NCI-H526 (cell line): ENCODE results near the gene P2RY12.
"Not testable (repeated sequence)": the region's sequence is repeated elsewhere in the genome, so short reads cannot be mapped to it uniquely, and the experiment has no call there.

Experiments used
- DNase-seq, 2 experiments: peaks; one replicate each; lab custom pipeline; 2025; lab: John Stamatoyannopoulos, UW

The P2RY12 gene

DNA sequence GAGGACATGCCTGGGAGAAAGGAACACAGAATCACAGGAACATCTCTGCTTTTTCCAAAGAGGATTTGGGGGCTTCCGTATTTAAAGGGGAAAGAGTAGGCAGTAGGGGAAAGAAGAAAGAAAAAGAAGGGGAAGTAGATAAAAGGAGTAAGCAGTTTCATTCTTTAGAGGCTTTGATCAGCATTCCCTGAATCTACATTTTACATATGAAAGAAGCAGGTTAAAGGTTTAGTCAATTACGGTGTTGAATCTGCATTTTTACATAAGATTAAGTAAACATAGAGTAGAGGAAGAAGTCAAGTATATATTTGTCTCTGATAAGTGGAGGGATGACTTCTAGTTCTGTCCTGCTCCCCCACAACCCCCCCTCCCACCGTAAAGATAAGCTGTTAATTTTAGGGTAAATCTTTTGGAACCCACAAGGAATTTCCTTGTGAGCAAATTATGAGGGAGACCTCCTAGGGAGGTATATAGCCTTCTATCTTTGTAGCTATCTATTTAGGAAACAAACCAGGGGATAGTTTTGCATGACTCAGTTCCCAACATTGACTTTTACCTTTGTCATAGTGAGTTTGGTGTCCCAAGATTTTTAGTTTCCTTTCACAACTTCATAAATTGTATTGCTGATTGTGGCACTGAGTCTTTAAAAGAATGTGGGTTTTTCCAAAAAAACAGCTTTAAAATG is 8.7 kb upstream of the P2RY12 start:
- no peak for DNase-seq

DNA sequence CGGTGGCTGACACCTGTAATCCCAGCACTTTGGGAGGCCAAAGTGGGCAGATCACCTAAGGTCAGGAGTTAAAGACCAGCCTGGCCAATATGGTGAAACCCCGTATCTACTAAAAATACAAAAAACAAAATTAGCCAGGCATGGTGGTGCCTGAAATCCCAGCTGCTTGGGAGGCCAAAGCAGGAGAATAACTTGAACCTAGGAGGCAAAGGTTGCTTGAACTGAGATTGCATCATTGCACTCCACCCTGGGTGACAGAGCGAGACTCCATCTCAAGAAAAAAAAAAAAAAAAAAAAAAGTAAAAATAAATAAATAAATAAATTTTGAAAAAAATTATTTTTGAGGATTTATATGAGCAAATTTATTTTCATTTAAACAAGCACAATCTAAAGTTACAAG is 7.6 kb upstream of the P2RY12 start:
- not testable (repeated sequence) for DNase-seq

DNA sequence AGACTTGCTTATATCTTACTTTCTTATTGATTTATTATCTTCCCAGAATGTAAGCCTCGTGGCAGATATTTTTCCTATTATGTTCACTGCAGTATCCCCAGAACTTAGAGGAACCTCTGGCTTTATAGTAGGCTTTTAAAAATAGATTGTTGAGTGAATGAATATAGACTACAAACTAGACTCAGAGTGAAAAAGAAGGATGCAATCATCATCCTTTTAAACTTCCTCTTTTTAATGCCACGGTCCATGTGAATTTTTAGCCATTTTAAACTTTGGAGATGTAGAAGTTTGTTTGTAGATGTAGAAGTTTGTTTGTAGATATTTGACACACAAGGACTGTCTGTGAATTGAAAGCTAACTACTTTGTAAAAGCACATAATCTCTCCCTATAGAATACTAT is 7.2 kb upstream of the P2RY12 start:
- DNase-seq = no peak

DNA sequence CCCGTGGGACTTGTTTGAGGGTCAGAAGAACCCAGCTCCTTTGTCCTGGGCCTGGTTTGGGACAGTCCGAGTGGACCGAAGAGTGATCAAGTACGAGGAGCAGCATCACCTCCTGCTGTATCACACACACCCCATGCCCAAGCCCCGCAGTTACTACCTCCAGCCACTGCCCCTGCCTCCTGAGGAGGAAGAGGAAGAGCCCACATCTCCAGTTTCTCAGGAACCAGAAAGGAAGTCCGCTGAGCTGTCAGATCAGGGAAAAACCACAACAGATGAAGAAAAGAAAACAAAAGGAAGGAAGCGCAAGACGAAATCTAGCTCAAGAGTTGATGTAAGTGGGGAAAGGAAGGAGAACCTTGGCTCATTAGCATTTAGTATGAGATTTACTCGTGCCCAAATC is 3.3 kb upstream of the P2RY12 start:
- DNase-seq = no peak

GRCh38 chr3:151387432-151387831 is 2.9 kb upstream of the P2RY12 start:
- DNase-seq = no peak

DNA sequence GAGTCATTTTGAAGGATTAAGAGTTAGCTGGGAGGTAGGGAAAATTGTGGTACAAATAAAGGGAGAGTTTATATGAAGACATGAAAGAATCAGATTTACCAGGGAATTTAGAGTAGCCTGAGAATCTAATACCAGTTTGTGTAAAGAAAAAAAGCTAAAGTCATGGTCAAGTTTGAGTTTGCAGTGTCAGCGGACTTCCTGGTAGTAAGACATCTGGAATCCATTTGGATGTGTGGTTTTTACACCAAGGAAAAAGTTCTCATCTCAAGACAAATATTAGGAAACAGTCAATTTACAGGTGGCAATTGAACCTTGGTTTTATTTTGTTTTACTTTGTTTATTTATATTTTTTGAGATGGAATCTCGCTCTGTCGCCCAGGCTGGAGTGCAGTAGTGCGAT is 1.5 kb upstream of the P2RY12 start:
- no peak for DNase-seq

GRCh38 chr3:151383956-151384355 is 597 bp downstream of the P2RY12 start:
- DNase-seq = no peak

DNA sequence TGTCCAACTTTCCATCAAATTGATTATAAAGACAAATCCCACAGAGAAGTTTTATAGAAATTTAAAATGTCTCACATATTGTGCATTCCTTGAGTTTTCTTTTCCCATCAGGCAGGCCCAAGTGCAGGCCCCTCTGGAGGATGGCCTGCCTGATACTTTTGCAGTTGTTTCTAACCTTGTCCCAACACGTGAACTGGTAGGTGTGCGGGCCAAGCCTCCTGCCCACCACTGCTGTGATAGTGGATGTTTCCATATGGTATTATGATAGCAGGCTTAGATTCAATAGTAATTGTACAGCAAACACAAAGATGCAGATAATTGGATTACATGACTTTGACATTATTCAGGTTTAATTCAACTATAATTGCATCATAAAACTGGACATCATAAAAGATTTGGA is 1.4 kb downstream of the P2RY12 start:
- no peak for DNase-seq

DNA sequence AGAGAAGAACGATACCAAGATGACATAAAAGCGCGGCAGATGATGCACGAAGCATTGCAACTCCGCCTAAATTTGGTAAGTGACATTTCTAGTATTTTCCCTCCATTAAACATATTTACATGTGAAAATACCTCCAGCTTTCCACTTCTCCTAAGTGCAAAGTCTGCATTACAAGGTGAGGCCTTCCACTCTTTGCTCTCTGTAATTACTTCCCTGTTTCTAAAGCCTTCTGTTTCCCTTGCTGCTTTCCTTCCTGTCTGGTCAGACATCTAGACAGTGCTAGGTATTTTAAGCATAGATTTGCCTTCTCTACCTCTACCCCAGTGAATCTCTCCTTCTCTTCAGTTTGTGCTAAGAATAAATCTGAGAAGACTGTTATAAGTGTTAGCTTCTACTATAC is 1.9 kb downstream of the P2RY12 start:
- no peak for DNase-seq

- DNase-seq = peak in 1 of 2 experiments; percentile 41
Observed at GRCh38 chr3:151379083-151379734, 5.3 kb downstream of the P2RY12 start.

DNA sequence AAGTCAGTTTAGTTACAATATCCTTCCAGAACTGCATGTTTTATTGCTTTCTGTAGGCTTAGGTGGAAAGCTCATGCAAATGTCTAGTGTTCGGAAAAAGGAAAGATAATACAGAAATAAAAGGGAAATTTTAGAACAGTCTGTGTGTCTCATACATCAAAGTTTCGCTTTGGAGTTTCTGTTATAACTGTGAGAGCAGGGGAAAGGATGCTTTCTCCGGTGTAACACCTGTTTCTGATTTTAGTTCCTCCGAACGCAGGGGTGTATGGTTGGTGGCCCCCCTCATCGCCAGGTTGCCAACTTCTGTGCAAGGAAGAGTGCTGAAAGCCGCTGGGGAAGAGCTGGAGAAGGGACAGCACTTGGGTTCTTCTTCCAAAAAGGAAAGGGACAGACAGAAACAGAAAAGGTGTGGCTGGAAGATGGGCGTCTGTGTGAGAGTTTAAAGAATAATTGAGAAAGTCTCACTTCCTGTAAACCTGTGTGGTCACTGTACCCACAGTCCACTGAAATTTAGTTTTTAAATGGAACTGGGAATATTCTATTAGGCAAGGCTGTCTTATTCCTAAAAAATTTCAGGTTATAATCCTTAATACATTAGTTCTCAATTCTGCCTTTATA is 6.7 kb downstream of the P2RY12 start:
- no peak for DNase-seq

GRCh38 chr3:151372063-151372820 is 12.3 kb downstream of the P2RY12 start:
- no peak for DNase-seq

- no peak for DNase-seq
Observed at GRCh38 chr3:151371526-151371925, 13.0 kb downstream of the P2RY12 start.

GRCh38 chr3:151367448-151367847 is 17.1 kb downstream of the P2RY12 start:
- no peak for DNase-seq

DNA sequence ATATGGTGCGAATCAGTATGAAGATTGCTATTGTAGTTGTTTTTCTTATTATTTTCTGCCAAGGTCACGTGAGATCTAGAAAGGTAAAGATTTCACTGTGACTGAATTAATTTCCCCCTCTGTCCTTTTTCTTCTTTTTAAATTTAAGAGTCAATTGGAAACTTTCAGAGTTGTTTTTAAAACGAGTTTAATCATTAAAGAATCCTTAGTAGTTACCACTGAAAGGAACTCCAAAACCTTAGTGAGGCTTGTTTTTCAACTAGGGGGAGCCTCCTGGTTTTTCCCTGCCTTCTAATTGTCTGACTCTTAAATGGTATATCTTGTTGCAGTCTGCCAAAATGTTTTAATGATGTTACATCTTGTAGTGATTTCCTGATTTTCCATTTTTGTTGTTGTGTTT is 17.6 kb downstream of the P2RY12 start:
- DNase-seq = no peak

DNA sequence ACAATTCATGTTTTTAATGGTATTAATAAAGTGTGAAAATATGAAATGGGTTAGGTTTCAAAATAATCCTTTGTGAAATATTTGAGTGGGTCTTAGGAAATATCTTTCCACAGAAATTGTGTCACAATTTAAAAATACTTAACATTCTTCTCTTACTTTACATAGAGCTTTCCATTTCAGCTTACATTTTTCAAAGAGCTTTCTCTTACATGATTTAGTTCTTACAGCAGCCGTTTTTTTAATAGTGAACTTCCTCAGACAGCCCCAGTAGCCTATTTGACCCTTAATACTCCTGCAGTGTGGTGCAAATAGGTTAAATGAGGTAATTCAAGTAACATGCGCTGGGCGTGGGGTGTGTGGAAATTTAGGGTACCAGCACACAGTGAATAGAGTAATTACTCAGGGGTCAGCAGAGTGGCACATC is 21.8 kb downstream of the P2RY12 start:
- no peak for DNase-seq

DNA sequence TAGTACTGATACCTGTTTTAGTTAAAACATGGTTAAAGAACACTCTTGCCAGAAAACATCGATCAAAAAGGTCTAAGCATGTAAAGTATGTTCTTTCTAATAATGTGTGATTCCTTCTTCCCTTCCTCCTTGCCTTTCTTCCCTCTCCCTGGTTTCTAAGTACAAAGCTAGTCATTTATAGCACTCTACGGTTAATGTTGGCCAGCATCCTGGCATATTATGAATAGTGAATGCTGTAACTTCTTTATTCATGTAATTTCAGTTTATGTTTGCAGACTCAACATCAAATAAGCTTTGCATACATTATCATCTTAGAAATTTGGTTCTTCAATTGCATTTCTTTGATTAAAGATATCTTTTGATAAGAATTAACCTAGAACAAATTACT is 27.1 kb downstream of the P2RY12 start:
- peak; percentile 32 to 37 for DNase-seq

GRCh38 chr3:151356794-151357462 is 27.6 kb downstream of the P2RY12 start:
- DNase-seq = peak in 1 of 2 experiments; percentile 36

GRCh38 chr3:151351648-151352047 is 32.9 kb downstream of the P2RY12 start:
- no peak for DNase-seq

DNA sequence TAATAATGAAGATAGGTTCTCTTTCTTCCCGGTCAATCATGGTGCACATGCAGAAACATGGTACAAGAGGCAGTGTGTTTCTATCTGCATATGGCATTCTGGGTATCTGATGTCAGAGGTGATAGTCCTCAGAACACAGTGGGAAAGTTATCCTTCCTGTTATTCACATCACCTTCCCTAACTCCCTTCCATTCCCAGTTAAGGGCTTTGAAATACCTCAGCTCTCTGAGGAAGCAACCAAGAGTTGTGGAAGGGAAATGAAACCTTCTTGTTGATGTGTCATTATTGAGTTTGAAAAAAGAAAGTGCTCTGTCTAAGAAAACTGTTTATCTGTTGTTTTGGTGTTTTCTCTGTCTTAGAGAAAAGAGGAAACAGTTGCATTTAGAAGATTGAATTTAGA is 33.3 kb downstream of the P2RY12 start:
- no peak for DNase-seq

DNA sequence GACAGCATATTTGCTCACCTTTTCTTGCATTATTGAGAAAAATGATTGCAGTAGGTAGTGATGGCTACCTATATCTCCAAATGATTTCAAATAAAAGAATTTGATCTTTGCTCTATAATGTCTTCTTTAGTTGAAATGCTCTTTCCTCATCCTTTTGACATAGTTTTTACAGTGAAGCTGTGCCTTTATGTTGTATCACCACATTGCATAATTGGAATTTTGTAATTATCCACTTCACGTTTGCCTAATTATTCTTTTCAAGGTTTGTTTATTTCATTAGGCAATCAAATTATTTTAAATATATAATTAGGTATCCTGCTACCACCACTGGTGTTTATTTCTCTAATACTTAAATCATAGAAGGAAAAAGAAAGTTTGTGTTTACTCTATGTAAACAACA is 33.9 kb downstream of the P2RY12 start:
- DNase-seq = no peak

DNA sequence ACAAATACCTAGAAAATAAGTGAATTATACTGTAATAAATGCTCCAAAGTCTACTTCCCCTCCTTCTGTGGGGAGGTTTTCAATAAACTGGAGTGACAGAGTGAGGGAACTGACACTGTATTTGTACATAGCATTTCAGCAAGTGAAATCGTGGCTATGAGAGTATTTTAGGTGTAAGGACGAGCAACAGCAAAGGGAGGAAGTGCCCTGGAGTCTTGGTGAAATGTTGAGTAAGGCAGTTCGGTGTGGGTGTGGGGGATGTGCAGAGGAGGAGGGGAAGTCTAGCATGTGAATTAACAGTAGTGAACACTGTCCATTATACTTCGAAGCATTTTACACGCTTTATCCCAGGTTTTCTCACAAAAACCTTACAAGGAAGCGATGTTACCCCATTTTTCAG is 37.1 kb downstream of the P2RY12 start:
- DNase-seq = no peak
